GM19463 (cell line): ENCODE data around the gene STON2.
"Not testable (repeated sequence)": the region's sequence is repeated elsewhere in the genome, so short reads cannot be mapped to it uniquely, and the experiment has no call there.

ENCODE experiments used
- ATAC-seq: cut with Tn5 transposase; IDR thresholded peaks from one replicate; pipeline ENCODE4 v1.9.1; 2021; ENCODE audit warnings: mild to moderate bottlenecking, moderate library complexity; ENCODE audit not compliant: unreplicated experiment

STON2 gene

GRCh38 chr14:81233615-81234014, 166.5 kb downstream of the STON2 start:
- ATAC-seq: no peak

- no peak for ATAC-seq
Measured at GRCh38 chr14:81231540-81231939, 168.6 kb downstream of the STON2 start.

- no peak for ATAC-seq
Measured at GRCh38 chr14:81224222-81224621, 175.9 kb downstream of the STON2 start.

GRCh38 chr14:81223788-81224187, 176.3 kb downstream of the STON2 start:
- not testable (repeated sequence) for ATAC-seq

GRCh38 chr14:81222691-81223090, 177.4 kb downstream of the STON2 start:
- ATAC-seq: no peak

- ATAC-seq: no peak
Measured at GRCh38 chr14:81222126-81222525, 178.0 kb downstream of the STON2 start.

- no peak for ATAC-seq
Measured at GRCh38 chr14:81221579-81222102, 178.5 kb downstream of the STON2 start.

GRCh38 chr14:81220830-81221578, 179.1 kb downstream of the STON2 start, which contains the start of gene GTF2A1:
Gene GTF2A1 (minus strand): TSS chr14:81220959. CDS start chr14:81220518, 441 bp downstream.
- peak; percentile 69 for ATAC-seq

GRCh38 chr14:81220580-81220829, 179.6 kb downstream of the STON2 start:
- ATAC-seq: no peak

GRCh38 chr14:81219759-81220579, 180.2 kb downstream of the STON2 start:
- no peak for ATAC-seq

GRCh38 chr14:81219210-81219758, 180.8 kb downstream of the STON2 start:
- peak; percentile 57 for ATAC-seq

GRCh38 chr14:81211844-81212243, 188.3 kb downstream of the STON2 start:
- ATAC-seq: peak; percentile 70
